ENCODE measurements around the gene PCDHGB5. TPM values are rescaled to one million over a fixed set of nuclear protein-coding genes. Genes with fewer than 3 reads are reported as not detected.
A peak's percentile ranks its signal among the peaks of the same experiment; 100 is the strongest.

Gene PCDHGB5
- polyA plus RNA-seq, 1 of the 3 experiments (the other 2 are of a cell fraction) = 0.15 TPM

DNA sequence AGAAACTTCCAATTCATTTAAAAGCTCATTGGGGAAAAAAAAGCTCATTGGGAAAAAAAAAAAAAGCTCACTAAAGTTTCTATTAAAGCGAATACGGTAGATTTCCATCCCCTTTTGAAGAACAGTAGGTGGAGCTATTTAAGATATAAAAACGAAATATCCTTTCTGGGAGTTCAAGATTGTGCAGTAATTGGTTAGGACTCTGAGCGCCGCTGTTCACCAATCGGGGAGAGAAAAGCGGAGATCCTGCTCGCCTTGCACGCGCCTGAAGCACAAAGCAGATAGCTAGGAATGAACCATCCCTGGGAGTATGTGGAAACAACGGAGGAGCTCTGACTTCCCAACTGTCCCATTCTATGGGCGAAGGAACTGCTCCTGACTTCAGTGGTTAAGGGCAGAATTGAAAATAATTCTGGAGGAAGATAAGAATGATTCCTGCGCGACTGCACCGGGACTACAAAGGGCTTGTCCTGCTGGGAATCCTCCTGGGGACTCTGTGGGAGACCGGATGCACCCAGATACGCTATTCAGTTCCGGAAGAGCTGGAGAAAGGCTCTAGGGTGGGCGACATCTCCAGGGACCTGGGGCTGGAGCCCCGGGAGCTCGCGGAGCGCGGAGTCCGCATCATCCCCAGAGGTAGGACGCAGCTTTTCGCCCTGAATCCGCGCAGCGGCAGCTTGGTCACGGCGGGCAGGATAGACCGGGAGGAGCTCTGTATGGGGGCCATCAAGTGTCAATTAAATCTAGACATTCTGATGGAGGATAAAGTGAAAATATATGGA lies 32.8 kb downstream of the PCDHGB5 start, which contains the start of gene PCDHGA12:
PCDHGA12 (plus strand) TSS at position 176 of the 782 bp plus-strand sequence; CDS start at position 429, 253 bp downstream.
- DNase-seq = no peak
- Histone ChIP-seq H3K79me2 (ENCODE audit: insufficient read depth) (peaks cover 9% of the 10 kb centered on the region; the same call in 1 of the 2 replicates), H3K9me2 (no peaks in the 10 kb centered on the region), H3K36me3 (replicated peaks in 1 of 2; ENCODE audit: control insufficient read depth in 1 of 2, insufficient read depth in 2 of 2, low read length in 1 of 2) (peaks cover 3 to 38% of the 10 kb centered on the region in 2 experiments), H3K9ac (no peak within 1 kb of the TSS), H3K4me2 (no peak within 1 kb of the TSS), H3K4me3 (ENCODE audit: low read depth in 2 of 2, low read length in 1 of 2) (peak within 1 kb of the TSS in 1 of 2 experiments; percentile 15; a peak in 1 of 4 replicates), H2AFZ (ENCODE audit: low read depth) (no peak within 1 kb of the TSS), H3K27me3 (ENCODE audit: insufficient read depth) (no peaks in the 10 kb centered on the region), H3F3A (replicated peaks; ENCODE audit: insufficient read depth) (peaks cover 8% of the 10 kb centered on the region), H3K9me3 (0 out of 2 replicates have a peak, but pooled peaks cover 5% of the 10 kb centered on the region), H3K4me1 (ENCODE audit: control insufficient read depth in 1 of 2, insufficient read depth in 2 of 2, low read depth in 1 of 2, low read length in 1 of 2) (no peaks in the 10 kb centered on the region), H3K27ac (ENCODE audit: low read depth in 2 of 2, low read length in 1 of 2) (no peak within 1 kb of the TSS), H4K20me1 (ENCODE audit: insufficient read depth) (no peaks in the 10 kb centered on the region)
- TF ChIP-seq TCF12 (IDR thresholded peaks at IDR 0.05) (no peak), MXI1 (IDR thresholded peaks at IDR 0.05; ENCODE audit: low read depth, low read length) (no peak), JUND (IDR thresholded peaks at IDR 0.05) (no peak), NRF1 (IDR thresholded peaks at IDR 0.05; ENCODE audit: low read depth, low read length) (no peak), FOXJ3 (CRISPR knock-in tag; IDR thresholded peaks at IDR 0.05) (no peak), CHD2 (IDR thresholded peaks at IDR 0.05; ENCODE audit: low read length, partially characterized antibody) (no peak), ELF1 (IDR thresholded peaks at IDR 0.05) (no peak), FOXM1 (IDR thresholded peaks at IDR 0.05; ENCODE audit: low read depth) (no peak), RXRA (IDR thresholded peaks at IDR 0.05; ENCODE audit: borderline replicate concordance, low read depth) (no peak), RFX5 (IDR thresholded peaks at IDR 0.05; ENCODE audit: low read length) (no peak), MEF2A (IDR thresholded peaks at IDR 0.05; ENCODE audit: borderline replicate concordance, low read depth) (no peak), YY1 (IDR thresholded peaks at IDR 0.05; ENCODE audit: low read depth) (no peak), NFIC (IDR thresholded peaks at IDR 0.05; ENCODE audit: borderline replicate concordance) (no peak)
- TF ChIP-seq, protein P1, sequence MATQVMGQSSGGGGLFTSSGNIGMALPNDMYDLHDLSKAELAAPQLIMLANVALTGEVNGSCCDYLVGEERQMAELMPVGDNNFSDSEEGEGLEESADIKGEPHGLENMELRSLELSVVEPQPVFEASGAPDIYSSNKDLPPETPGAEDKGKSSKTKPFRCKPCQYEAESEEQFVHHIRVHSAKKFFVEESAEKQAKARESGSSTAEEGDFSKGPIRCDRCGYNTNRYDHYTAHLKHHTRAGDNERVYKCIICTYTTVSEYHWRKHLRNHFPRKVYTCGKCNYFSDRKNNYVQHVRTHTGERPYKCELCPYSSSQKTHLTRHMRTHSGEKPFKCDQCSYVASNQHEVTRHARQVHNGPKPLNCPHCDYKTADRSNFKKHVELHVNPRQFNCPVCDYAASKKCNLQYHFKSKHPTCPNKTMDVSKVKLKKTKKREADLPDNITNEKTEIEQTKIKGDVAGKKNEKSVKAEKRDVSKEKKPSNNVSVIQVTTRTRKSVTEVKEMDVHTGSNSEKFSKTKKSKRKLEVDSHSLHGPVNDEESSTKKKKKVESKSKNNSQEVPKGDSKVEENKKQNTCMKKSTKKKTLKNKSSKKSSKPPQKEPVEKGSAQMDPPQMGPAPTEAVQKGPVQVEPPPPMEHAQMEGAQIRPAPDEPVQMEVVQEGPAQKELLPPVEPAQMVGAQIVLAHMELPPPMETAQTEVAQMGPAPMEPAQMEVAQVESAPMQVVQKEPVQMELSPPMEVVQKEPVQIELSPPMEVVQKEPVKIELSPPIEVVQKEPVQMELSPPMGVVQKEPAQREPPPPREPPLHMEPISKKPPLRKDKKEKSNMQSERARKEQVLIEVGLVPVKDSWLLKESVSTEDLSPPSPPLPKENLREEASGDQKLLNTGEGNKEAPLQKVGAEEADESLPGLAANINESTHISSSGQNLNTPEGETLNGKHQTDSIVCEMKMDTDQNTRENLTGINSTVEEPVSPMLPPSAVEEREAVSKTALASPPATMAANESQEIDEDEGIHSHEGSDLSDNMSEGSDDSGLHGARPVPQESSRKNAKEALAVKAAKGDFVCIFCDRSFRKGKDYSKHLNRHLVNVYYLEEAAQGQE (IDR thresholded peaks at IDR 0.05; ENCODE audit: low read depth, low read length) = no peak
- TF ChIP-seq, protein P2, sequence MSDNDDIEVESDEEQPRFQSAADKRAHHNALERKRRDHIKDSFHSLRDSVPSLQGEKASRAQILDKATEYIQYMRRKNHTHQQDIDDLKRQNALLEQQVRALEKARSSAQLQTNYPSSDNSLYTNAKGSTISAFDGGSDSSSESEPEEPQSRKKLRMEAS (IDR thresholded peaks at IDR 0.05; ENCODE audit: low read depth) = no peak
- TF ChIP-seq, protein P3, sequence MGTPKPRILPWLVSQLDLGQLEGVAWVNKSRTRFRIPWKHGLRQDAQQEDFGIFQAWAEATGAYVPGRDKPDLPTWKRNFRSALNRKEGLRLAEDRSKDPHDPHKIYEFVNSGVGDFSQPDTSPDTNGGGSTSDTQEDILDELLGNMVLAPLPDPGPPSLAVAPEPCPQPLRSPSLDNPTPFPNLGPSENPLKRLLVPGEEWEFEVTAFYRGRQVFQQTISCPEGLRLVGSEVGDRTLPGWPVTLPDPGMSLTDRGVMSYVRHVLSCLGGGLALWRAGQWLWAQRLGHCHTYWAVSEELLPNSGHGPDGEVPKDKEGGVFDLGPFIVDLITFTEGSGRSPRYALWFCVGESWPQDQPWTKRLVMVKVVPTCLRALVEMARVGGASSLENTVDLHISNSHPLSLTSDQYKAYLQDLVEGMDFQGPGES (IDR thresholded peaks at IDR 0.05; ENCODE audit: low read depth, low read length) = no peak
- ChIA-PET POLR2A (no interaction called here), CTCF (interaction anchor here (1.1 to 2.5 kb wide), 4 partner anchors 13 to 133 kb away, joined by 3 to 8 read pairs (median 6); partner anchors contain the start of gene PCDHGB7)
- 87% methylated on average over 33 of the region's 33 CpGs for WGBS (ENCODE audit: low lambda C conversion rate)

All from SK-N-SH (cell line).